Activated naive CD8-positive, alpha-beta T cell treated with anti-CD3 and anti-CD28 coated beads for 36 hours (primary cell): ENCODE measurements around the gene ENTPD1. TPM values are rescaled to one million over a fixed set of nuclear protein-coding genes. Genes with fewer than 3 reads are reported as not detected.
"Not testable (repeated sequence)": the region's sequence is repeated elsewhere in the genome, so short reads cannot be mapped to it uniquely, and the experiment has no call there.

Source experiments
- DNase-seq: peaks from one replicate; pipeline ENCODE4 v3.0.0; 2021
- H3K27ac Mint-ChIP-seq: one replicate; pipeline ENCODE4 v1.8.0; 2022; ENCODE audit warnings: mild to moderate bottlenecking, moderate library complexity, mixed read lengths
- H3K27me3 Mint-ChIP-seq: one replicate; pipeline ENCODE4 v1.8.0; 2022; ENCODE audit warnings: mild to moderate bottlenecking, mixed read lengths
- H3K36me3 Mint-ChIP-seq: one replicate; pipeline ENCODE4 v1.8.0; 2021; ENCODE audit warnings: mild to moderate bottlenecking, mixed read lengths
- H3K4me1 Mint-ChIP-seq: one replicate; pipeline ENCODE4 v1.8.0; 2021; ENCODE audit warnings: mixed read lengths
- H3K4me3 Mint-ChIP-seq: one replicate; pipeline ENCODE4 v1.8.0; 2022; ENCODE audit warnings: mild to moderate bottlenecking, moderate library complexity, mixed read lengths
- H3K9me3 Mint-ChIP-seq: one replicate; pipeline ENCODE4 v1.8.0; 2022; ENCODE audit warnings: mixed read lengths
- total RNA-seq, 2 experiments: library from RNA; stranded (reverse); gene quantifications; one replicate each; pipeline ENCODE4 v1.2.3, GENCODE V29; 2021

ENTPD1 gene
- under 1 TPM; 0.64 to 0.99 TPM for total RNA-seq

GRCh38 chr10:95756041-95756761 is at the start of gene ENTPD1:
TSS of gene ENTPD1 (plus strand) at chr10:95756163. CDS start at chr10:95756240, 77 bp downstream.
- no peak within 1 kb of the TSS for H3K27ac Mint-ChIP-seq
- H3K9me3 Mint-ChIP-seq: no peaks in the 10 kb centered on the region
- H3K27me3 Mint-ChIP-seq: peaks cover 37% of the 10 kb centered on the region
- DNase-seq: no peak
- H3K4me3 Mint-ChIP-seq: peak within 1 kb of the TSS; percentile 54
- H3K36me3 Mint-ChIP-seq: no peaks in the 10 kb centered on the region
- H3K4me1 Mint-ChIP-seq: peaks cover 13% of the 10 kb centered on the region

- Mint-ChIP-seq H3K27me3 (no peaks in the 10 kb centered on the region), H3K9me3 (no peaks in the 10 kb centered on the region), H3K4me3 (no peak overlapping the region), H3K4me1 (no peaks in the 10 kb centered on the region), H3K27ac (no peak overlapping the region), H3K36me3 (no peaks in the 10 kb centered on the region)
- no peak for DNase-seq
Observed at GRCh38 chr10:95706573-95706972, 49.4 kb upstream of the ENTPD1 start.

GRCh38 chr10:95706990-95707389 is 49.0 kb upstream of the ENTPD1 start:
- Mint-ChIP-seq H3K27ac (no peak overlapping the region), H3K4me3 (no peak overlapping the region), H3K36me3 (no peaks in the 10 kb centered on the region), H3K27me3 (no peaks in the 10 kb centered on the region), H3K9me3 (no peaks in the 10 kb centered on the region), H3K4me1 (no peaks in the 10 kb centered on the region)
- no peak for DNase-seq

DNA sequence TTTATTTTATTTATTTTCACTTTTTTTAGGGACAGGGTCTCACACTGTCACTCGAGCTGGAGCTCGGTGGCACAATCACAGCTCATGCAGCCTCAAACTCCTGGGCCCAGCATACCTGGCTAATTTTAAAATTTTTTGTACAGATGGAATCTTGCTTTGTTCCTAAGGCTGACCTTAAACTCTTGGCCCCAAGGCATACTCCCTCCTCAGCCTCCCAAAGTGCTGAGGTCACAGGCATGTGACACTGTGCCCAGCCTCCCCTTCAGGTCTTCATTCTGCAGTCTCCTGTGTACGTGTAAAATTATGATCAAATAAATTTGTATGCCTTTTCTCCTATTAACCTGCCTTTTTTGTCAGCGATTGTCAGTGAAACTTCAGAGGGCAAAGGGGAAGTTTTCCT is 44.5 kb upstream of the ENTPD1 start:
- Mint-ChIP-seq H3K4me3 (no peak overlapping the region), H3K36me3 (no peaks in the 10 kb centered on the region), H3K9me3 (no peaks in the 10 kb centered on the region), H3K27me3 (no peaks in the 10 kb centered on the region), H3K4me1 (no peaks in the 10 kb centered on the region), H3K27ac (no peak overlapping the region)
- DNase-seq: no peak

DNA sequence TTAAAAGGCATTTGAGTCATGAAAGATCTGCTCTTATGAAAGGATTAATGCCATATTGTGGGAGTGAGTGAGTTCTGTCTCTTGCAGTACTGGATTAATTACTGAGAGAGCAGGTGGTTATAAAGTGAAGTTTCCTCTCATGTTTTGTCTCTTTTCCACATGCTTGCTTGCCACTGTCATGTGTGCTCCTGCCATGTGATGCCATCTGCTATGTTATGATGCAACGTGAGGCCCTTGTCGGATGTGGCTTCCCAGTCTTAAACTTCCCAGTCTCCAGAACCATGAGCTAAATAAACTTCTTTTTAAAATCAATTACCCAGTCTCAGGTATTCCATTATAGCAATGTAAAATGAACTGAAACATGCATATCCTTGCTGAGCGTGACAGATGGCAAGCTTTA is 39.5 kb upstream of the ENTPD1 start:
- Mint-ChIP-seq H3K9me3 (no peaks in the 10 kb centered on the region), H3K27me3 (no peaks in the 10 kb centered on the region), H3K4me3 (no peak overlapping the region), H3K27ac (no peak overlapping the region), H3K4me1 (no peaks in the 10 kb centered on the region), H3K36me3 (no peaks in the 10 kb centered on the region)
- no peak for DNase-seq

GRCh38 chr10:95716866-95717265 is 39.1 kb upstream of the ENTPD1 start:
- no peaks in the 10 kb centered on the region for H3K36me3 Mint-ChIP-seq
- DNase-seq: no peak
- H3K9me3 Mint-ChIP-seq: no peaks in the 10 kb centered on the region
- no peak overlapping the region for H3K27ac Mint-ChIP-seq
- H3K4me1 Mint-ChIP-seq: no peaks in the 10 kb centered on the region
- no peak overlapping the region for H3K4me3 Mint-ChIP-seq
- H3K27me3 Mint-ChIP-seq: no peaks in the 10 kb centered on the region

DNA sequence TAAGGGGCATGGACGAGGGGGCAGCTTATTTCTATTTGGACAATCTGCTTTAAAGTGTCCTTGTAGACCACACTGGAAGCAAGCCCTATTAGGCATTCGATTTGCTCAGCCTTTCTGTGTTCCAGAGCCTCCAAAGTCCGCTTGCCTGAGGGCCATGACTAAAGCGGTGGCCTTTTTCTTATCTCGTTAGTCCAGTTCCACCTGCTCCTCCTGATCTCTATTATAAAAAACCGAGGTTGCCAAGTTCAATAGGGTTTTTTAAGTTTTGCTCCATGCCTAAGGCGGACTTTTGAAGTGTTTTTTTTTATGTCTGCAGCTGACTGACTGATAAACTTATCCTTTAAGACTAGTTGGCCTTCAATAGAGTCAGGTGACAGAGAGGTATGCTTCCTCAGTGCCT is 35.2 kb upstream of the ENTPD1 start:
- not testable (repeated sequence) for H3K27me3 Mint-ChIP-seq, DNase-seq, H3K4me3 Mint-ChIP-seq, H3K36me3 Mint-ChIP-seq, H3K4me1 Mint-ChIP-seq, H3K27ac Mint-ChIP-seq, H3K9me3 Mint-ChIP-seq

DNA sequence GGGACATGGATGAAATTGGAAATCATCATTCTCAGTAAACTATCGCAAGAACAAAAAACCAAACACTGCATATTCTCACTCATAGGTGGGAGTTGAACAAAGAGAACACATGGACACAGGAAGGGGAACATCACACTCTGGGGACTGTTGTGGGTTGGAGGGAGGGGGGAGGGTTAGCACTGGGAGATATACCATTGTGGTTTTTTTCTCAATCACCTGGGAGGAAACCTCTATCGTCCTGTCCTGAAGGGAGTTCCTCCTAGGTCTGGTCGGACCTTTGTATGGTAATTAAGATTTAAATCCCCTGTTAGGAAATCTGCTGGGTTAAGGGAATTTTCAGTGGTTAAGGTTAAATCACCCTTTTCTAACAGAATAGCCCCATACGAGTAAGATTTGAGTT is 33.5 kb upstream of the ENTPD1 start:
- H3K36me3 Mint-ChIP-seq: not testable (repeated sequence)

DNA sequence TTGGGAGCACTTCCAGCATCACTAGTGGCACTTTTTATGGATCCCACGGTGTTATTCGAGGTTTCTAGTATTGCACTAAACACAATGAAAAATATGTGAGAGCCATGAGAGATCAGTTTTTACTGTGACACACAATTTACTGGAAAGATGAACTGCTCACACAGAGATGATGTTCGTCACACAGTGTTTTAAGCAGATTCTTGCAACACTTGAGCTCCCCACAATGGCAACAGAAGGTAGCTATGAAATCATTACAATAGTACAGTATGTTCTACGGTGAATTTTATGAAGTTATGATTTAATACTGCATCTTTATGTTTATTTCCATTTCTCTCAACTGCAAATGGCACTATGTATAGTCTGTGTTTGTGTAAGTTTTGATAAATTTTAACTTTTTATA is 27.4 kb upstream of the ENTPD1 start:
- Mint-ChIP-seq H3K27me3 (peaks cover 18% of the 10 kb centered on the region), H3K27ac (no peak overlapping the region), H3K36me3 (peaks cover 3% of the 10 kb centered on the region), H3K4me1 (no peaks in the 10 kb centered on the region), H3K9me3 (peaks cover 14% of the 10 kb centered on the region), H3K4me3 (no peak overlapping the region)
- DNase-seq: no peak

More for the DNA sequence above, 33.5 kb upstream of the ENTPD1 start:
- not testable (repeated sequence) for DNase-seq, H3K4me3 Mint-ChIP-seq, H3K9me3 Mint-ChIP-seq, H3K27me3 Mint-ChIP-seq, H3K4me1 Mint-ChIP-seq, H3K27ac Mint-ChIP-seq

- H3K4me1 Mint-ChIP-seq: no peaks in the 10 kb centered on the region
- peaks cover 17% of the 10 kb centered on the region for H3K27me3 Mint-ChIP-seq
- no peak for DNase-seq
- no peak overlapping the region for H3K27ac Mint-ChIP-seq
- peaks cover 17% of the 10 kb centered on the region for H3K9me3 Mint-ChIP-seq
- no peak overlapping the region for H3K4me3 Mint-ChIP-seq
- peaks cover 3% of the 10 kb centered on the region for H3K36me3 Mint-ChIP-seq
Observed at GRCh38 chr10:95729323-95730055, 26.5 kb upstream of the ENTPD1 start.

- Mint-ChIP-seq H3K36me3 (no peaks in the 10 kb centered on the region), H3K4me1 (no peaks in the 10 kb centered on the region), H3K9me3 (peaks cover 14% of the 10 kb centered on the region), H3K4me3 (no peak overlapping the region), H3K27me3 (peaks cover 17% of the 10 kb centered on the region), H3K27ac (no peak overlapping the region)
- no peak for DNase-seq
Observed at GRCh38 chr10:95730233-95730632, 25.7 kb upstream of the ENTPD1 start.

- H3K4me3 Mint-ChIP-seq, H3K36me3 Mint-ChIP-seq, H3K4me1 Mint-ChIP-seq, DNase-seq, H3K27ac Mint-ChIP-seq: not testable (repeated sequence)
- peaks cover 13% of the 10 kb centered on the region for H3K9me3 Mint-ChIP-seq
- H3K27me3 Mint-ChIP-seq: peaks cover 20% of the 10 kb centered on the region
Observed at GRCh38 chr10:95732907-95733306, 23.1 kb upstream of the ENTPD1 start.

DNA sequence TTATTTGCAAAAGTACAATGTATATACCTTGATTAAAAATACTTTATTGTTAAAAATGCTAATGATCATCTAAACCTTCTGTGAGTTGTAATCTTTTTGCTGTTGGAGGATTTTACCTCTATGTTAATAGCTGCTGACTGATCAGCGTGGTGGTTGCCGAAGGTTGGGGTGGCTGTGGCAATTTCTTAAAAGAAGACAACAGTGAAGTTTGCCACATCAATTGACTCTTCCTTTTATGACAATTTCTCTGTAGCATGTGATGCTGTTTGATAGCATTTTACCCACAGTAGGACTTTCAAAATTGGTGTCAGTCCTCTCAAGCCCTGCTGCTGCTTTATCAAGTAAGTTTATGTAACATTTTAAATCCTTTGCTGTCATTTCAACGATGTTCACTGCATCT is 16.9 kb upstream of the ENTPD1 start:
- DNase-seq: no peak
- Mint-ChIP-seq H3K9me3 (no peaks in the 10 kb centered on the region), H3K36me3 (no peaks in the 10 kb centered on the region), H3K4me1 (peaks cover 5% of the 10 kb centered on the region), H3K27me3 (peaks cover 6% of the 10 kb centered on the region), H3K27ac (no peak overlapping the region), H3K4me3 (no peak overlapping the region)

DNA sequence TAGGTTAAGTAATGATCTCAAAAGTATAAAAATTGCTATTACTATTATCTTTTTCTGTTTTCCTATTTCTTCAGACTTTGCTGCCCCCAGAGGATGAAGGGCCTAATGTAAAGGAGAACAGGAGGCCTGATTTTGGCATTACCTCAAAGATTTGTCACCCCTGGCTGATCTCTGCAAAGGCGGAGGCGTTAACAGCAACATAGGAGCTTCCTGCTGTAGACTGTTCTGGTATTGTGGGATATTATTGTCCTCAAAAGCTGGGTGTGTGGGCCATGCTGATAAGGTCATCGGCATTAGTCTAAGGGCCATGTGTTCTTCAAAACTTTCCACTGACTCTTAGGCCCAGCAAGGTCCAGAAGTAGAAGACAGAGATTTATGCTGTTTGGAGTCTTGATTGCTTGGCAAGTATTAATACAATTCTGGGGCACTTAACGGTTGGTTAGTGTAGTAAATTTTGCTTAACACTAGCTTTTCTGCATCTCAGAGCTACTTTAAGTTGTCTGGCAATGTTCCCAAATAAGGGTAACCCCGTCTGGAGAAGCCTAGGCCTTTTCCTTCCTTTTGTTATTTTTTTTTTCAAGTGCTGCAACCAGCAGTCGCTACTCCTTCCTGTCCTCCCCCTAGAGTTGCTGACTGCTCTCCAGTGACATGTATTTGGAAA is 14.0 kb upstream of the ENTPD1 start:
- H3K27ac Mint-ChIP-seq: no peak overlapping the region

GRCh38 chr10:95742485-95742884 is 13.5 kb upstream of the ENTPD1 start:
- DNase-seq: no peak
- peaks cover 6% of the 10 kb centered on the region for H3K27me3 Mint-ChIP-seq
- peaks cover 5% of the 10 kb centered on the region for H3K4me1 Mint-ChIP-seq
- H3K4me3 Mint-ChIP-seq: no peak overlapping the region
- H3K27ac Mint-ChIP-seq: no peak overlapping the region
- peaks cover 2% of the 10 kb centered on the region for H3K9me3 Mint-ChIP-seq
- H3K36me3 Mint-ChIP-seq: no peaks in the 10 kb centered on the region

More for the DNA sequence above, 14.0 kb upstream of the ENTPD1 start:
- H3K36me3 Mint-ChIP-seq: no peaks in the 10 kb centered on the region
- peaks cover 5% of the 10 kb centered on the region for H3K4me1 Mint-ChIP-seq
- H3K27me3 Mint-ChIP-seq: peaks cover 6% of the 10 kb centered on the region
- no peak for DNase-seq
- H3K9me3 Mint-ChIP-seq: peaks cover 2% of the 10 kb centered on the region
- H3K4me3 Mint-ChIP-seq: no peak overlapping the region
